Mesothelial cell of epicardium (in vitro differentiated cells): ENCODE measurements around the gene MFSD2B. TPM values are rescaled to one million over a fixed set of nuclear protein-coding genes. Genes with fewer than 3 reads are reported as not detected.

ENCODE experiments used
- DNase-seq, 2 experiments: peaks; one replicate each; pipeline ENCODE4 v3.0.0; 2021; ENCODE audit warnings: low spot score in 2 of 2; ENCODE audit not compliant: unreplicated experiment in 2 of 2
- H3K27ac Mint-ChIP-seq: 2 replicates; pipeline ENCODE4 v1.8.0; 2021; ENCODE audit warnings: mixed read lengths
- H3K27me3 Mint-ChIP-seq: 2 replicates; pipeline ENCODE4 v1.8.0; 2021; ENCODE audit warnings: low read depth, mixed read lengths
- H3K36me3 Mint-ChIP-seq: 2 replicates; pipeline ENCODE4 v1.8.0; 2021; ENCODE audit warnings: mixed read lengths
- H3K4me1 Mint-ChIP-seq: 2 replicates; pipeline ENCODE4 v1.8.0; 2021; ENCODE audit warnings: mixed read lengths
- H3K4me3 Mint-ChIP-seq: 2 replicates; pipeline ENCODE4 v1.8.0; 2021; ENCODE audit warnings: mild to moderate bottlenecking, moderate library complexity, mixed read lengths
- H3K9me3 Mint-ChIP-seq: 2 replicates; pipeline ENCODE4 v1.8.0; 2021; ENCODE audit warnings: mixed read lengths
- CTCF ChIP-seq: fragments of 200-600 bp; sonication (generic); IDR thresholded peaks from one replicate; pipeline ENCODE4 v1.5.0; 2021; ENCODE audit warnings: antibody characterized with exemption; ENCODE audit not compliant: unreplicated experiment
- total RNA-seq: library from RNA; stranded (reverse); gene quantifications from 3 replicates; pipeline ENCODE4 v1.2.1, GENCODE V29; 2021

Gene MFSD2B
- 0.16 to 0.84 TPM (median 0.31 TPM) in 3 replicates for total RNA-seq

- H3K4me1 Mint-ChIP-seq: peaks cover 8% of the 10 kb centered on the region
- H3K4me3 Mint-ChIP-seq: peak within 1 kb of the TSS; percentile 51
- peaks cover 2% of the 10 kb centered on the region for H3K36me3 Mint-ChIP-seq
- no peak for TF ChIP-seq CTCF
- no peak within 1 kb of the TSS for H3K27ac Mint-ChIP-seq
- peaks cover 34% of the 10 kb centered on the region for H3K27me3 Mint-ChIP-seq
- DNase-seq: no peak
- H3K9me3 Mint-ChIP-seq: no peaks in the 10 kb centered on the region
Observed at GRCh38 chr2:24009680-24010476, at the start of gene MFSD2B. MFSD2B (plus strand) TSS chr2:24010085; CDS start chr2:24010097, 12 bp downstream.

GRCh38 chr2:23967846-23968245 lies 42.0 kb upstream of the MFSD2B start:
- peaks cover 23% of the 10 kb centered on the region for H3K36me3 Mint-ChIP-seq
- H3K4me3 Mint-ChIP-seq: no peak overlapping the region
- no peak overlapping the region for H3K27ac Mint-ChIP-seq
- no peaks in the 10 kb centered on the region for H3K27me3 Mint-ChIP-seq
- no peak for DNase-seq
- no peaks in the 10 kb centered on the region for H3K4me1 Mint-ChIP-seq
- TF ChIP-seq CTCF: no peak
- no peaks in the 10 kb centered on the region for H3K9me3 Mint-ChIP-seq

GRCh38 chr2:23976883-23977282 lies 33.0 kb upstream of the MFSD2B start:
- Mint-ChIP-seq H3K27ac (no peak overlapping the region), H3K4me3 (no peak overlapping the region), H3K9me3 (no peaks in the 10 kb centered on the region), H3K4me1 (no peaks in the 10 kb centered on the region), H3K36me3 (peaks cover 29% of the 10 kb centered on the region), H3K27me3 (no peaks in the 10 kb centered on the region)
- no peak for TF ChIP-seq CTCF
- DNase-seq: no peak

- Mint-ChIP-seq H3K4me1 (no peaks in the 10 kb centered on the region), H3K4me3 (no peak overlapping the region), H3K9me3 (no peaks in the 10 kb centered on the region), H3K36me3 (peaks cover 11% of the 10 kb centered on the region), H3K27me3 (no peaks in the 10 kb centered on the region), H3K27ac (no peak overlapping the region)
- no peak for TF ChIP-seq CTCF
- no peak for DNase-seq
Observed at GRCh38 chr2:23988371-23988770, 21.5 kb upstream of the MFSD2B start.

- no peak for DNase-seq
- H3K4me1 Mint-ChIP-seq: no peaks in the 10 kb centered on the region
- no peak for TF ChIP-seq CTCF
- H3K27ac Mint-ChIP-seq: no peak overlapping the region
- H3K36me3 Mint-ChIP-seq: peaks cover 15% of the 10 kb centered on the region
- no peaks in the 10 kb centered on the region for H3K27me3 Mint-ChIP-seq
- no peak overlapping the region for H3K4me3 Mint-ChIP-seq
- H3K9me3 Mint-ChIP-seq: no peaks in the 10 kb centered on the region
Observed at GRCh38 chr2:23992931-23993330, 17.0 kb upstream of the MFSD2B start.
